Stimulated activated CD8-positive, alpha-beta memory T cell treated with anti-CD3 and anti-CD28 coated beads, Interleukin-4, amount 100 ng/mL, for 1 hour (primary cell): ENCODE measurements around the gene FASLG.
"Not testable (repeated sequence)": the region's sequence is repeated elsewhere in the genome, so short reads cannot be mapped to it uniquely, and the experiment has no call there.

ENCODE experiments used
- DNase-seq, 2 donors: peaks; one replicate each; pipeline ENCODE4 v3.0.0-alpha.2; 2020; ENCODE audit warnings: low read depth in 2 of 2, low spot score in 1 of 2

The FASLG gene

DNA sequence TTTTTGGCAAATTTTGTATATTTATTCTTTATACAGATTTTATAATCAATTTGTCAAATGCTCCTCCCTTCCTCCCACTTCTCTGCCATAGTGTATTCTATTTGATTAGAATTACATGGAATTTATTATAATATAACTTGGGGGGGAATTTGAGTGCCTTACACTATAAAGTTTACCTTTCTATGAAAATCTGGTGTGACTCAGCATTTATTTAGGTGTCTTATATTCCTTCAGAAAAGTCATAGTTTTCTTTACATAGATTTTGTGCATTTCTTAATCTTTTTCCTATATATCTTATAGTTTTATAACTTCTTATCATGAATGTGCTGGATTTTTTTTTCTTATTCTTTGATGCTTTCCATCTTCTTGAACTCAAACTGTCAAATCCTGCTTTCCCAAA lies 21.3 kb downstream of the FASLG start:
- DNase-seq = no peak

DNA sequence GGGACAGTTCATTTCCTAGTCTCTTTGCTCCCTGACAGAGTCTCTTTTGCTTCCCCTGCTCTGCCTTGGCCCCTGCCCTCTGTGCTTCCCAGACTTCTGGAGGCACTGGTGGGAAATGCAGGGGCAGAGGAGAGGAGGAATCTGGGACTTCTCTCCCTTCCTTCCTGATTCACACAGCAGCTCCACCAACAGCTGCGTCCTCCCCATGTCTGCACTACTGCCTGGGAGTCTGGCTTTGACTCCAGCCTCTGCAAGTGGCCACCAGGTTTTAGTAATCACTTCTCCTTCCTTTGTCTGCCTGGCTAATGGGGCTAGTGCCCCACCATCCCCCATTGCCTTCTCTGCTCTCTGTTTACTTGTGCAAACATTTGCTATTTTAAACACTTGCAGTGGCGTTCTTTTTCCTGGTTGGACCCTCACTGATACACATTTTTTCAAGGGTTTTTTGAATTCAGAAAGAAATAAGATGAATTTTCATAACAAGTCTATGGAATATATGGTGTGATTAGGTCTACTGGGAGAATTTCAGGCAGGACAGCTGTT lies 21.9 kb downstream of the FASLG start:
- DNase-seq = no peak

DNA sequence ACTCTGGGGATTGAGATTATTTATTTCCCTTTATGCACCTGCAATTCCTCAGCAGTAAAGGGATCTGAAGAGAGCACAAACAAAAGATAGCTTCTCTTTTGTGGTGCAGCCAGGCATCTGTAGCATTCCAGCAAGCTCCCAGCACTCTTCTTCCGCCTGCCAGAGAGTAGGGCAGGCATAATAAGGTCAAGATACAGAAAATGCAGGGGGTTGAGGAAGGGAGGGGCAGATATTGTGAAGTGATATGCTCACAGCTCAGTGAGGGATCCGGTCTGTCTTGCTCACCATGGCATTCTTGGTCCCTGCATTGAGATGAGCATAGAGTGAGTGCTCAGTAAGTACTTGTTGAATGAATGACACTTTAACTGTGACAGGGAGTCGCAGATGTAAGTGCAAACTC lies 23.9 kb downstream of the FASLG start:
- DNase-seq = no peak

DNA sequence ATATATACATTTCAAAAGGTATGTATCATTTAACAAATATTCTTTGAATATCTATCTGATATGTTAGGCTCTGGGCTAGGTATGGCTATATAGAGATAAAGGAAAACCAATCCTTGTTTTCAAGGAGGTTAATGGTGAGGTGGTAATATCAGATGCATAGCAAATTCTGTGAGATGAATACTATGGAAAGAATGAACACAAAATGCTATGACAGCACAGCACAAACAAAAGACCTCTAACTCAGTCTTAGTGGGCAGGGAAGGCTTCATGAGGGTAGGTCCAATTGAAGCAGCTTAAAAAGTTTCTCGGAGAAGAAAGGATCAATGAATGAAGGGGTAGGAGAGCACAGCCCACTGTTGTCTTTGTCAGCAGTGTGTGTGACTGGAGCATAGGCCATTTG lies 27.2 kb downstream of the FASLG start:
- no peak for DNase-seq

DNA sequence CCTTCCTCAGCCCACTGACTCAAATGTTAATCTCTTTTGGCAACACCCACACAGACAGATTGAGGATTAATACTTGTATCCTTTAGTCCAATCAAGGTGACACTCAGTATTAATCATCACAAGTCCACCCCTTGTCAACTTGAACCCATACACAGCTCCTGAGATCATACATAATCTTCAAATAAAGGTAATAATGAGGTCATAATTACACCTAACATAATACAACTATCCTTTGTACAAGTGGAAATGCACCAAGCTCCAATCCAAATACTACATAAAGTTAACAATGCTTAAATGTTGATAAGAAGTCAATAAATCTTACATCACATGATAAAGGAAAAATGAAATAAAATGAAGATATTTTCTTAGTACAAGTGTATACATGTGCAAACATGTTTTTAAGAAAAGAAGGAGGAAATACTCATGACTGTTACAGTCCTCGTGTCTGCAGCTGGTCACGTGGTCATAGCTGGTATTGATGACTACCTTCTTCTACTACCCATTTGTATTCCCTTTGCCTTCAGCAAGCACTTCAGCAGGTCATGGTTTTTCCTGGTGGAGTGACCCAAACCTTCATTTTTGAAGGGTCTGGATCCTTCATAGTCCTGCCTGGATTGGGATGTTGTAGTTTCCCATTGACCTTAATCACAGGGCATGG lies 29.7 kb downstream of the FASLG start:
- not testable (repeated sequence) for DNase-seq

DNA sequence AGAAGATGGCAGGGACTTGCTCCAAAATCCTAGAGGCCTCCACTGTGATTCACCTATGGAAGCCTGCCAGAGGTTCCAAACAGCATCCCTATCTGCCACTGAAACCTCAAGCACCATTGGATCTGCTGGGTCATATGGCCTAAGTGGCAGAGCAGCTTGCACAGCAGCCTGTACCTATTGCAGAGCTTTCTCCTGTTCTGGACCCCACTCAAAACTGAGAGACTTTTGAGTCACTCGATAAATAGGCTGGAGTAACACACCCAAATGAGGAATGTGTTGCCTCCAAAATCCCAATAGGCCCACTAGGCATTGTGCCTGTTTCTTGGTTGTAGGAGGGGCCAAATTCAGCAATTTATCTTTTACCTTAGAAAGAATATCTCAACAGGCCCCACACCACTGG lies 32.0 kb downstream of the FASLG start:
- not testable (repeated sequence) for DNase-seq

DNA sequence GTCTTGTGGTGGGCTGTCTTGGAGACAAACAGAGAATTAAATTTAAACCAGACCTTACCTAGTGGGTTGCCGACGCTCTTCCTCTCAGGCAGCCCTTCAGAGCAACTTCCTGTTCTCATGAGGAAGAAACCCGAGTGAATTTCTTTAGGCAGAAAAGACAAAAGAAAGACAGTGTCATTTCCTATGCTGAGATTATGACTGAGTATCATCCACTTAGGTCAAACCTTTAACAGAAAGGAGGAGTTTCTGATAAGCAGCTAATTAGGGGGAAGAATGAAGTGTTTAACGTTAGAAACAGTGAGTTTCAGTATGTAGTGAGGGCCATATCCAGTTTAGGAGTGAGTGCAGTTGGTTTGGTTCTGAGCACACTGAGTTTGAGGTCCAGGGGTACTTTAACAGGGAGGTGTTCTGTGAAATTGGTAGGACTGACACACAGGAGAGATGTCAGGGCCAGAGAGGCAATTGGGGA lies 38.7 kb downstream of the FASLG start:
- no peak for DNase-seq

DNA sequence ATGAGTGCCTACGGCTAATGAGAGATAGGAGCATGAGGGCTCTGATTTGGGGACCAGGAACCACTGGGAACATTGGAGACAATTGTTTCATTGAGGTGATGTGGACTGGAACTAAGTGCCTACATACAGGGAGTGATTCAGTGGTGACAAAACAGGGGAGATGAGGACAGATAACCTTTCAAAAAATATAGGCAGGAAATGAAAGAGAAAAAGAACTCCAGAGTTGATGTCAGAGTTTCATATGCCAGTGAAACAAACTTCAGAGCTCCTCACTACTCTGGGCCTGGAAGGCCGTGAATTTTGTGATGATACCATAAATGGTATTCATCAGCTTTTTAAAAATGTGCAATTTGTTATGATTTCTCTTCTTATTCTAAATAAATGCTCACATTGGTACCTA lies 39.3 kb downstream of the FASLG start:
- DNase-seq = no peak

DNA sequence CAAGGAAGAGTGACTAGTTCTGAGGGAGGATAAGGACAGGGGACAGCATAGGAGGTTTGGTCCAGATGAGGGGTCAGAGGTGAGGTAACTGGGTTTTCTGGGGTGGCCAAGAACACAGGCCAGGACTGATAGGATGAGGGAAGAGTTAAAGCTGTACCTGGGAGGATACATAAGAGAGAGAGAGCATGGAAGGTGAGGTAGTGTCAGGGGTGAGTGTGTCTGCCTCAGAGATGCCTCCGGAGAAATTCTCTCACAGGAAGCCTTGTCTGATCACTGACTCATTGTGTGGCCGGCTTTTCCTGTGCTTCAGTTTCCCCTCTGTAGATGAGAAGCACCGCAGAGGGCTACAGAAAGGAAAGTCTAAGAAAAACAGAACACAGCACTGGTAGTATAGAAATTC lies 40.2 kb downstream of the FASLG start:
- DNase-seq = peak in 1 of 2 donors; percentile 67

DNA sequence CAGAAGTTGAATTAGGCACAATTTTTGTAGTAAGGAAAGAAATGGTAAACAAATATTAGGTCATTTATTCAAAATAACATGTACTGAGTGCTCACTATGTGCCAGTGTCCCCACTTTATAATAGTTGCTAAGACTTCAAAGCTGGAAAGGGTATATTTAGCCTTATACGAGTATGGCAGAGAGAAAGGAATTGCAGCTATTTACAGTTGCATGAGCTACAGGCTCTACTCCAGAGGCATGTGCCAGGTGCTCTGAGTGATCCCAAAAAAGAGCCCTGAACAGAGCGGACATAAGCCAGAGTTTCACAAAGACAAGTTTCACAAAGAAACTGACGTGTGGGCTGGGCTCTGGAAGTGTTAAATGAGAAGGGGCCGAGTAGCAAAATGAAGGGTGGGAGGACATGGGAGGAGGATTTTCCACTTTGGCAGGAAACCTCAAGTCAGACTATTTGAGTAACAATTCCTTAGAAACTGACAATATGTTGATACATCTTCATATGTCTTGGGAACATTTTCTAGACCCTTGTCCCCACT lies 40.9 kb downstream of the FASLG start:
- DNase-seq = no peak

DNA sequence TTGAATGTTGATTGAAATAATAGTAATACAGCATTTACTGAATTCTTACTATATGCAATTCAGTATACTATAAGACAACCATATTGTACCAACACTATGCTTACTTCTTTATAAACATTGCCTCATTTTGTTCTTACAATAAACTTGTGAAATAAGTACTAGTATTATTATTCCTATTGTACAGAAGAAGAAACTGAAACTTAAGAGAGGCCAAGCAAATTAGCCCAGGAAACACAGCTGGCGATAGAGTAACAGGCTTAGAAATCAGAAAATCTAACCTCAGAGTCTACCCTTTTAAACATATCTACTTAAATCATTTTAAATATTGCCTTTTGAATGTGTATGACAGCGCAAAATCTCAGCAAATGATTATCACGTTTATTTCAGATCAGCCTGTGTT lies 41.7 kb downstream of the FASLG start:
- no peak for DNase-seq

DNA sequence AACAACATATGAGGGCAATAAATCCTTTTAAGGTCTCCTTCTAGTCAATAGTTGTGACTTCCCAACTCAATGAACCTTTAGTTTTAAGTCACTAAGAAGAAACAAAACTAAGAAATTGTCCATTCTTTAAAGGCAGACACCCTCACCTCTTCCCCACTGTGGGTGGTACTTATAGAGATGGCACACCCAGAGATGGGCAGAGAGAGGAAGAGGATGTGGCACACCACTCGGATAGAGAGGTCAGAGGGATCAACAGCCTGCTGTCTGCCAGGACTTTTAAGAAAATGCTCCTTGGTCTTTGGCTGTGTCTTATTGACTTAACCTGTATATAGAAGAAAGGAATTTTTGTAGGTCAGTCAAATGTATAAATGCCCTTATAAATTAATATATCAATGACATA lies 45.1 kb downstream of the FASLG start:
- no peak for DNase-seq

DNA sequence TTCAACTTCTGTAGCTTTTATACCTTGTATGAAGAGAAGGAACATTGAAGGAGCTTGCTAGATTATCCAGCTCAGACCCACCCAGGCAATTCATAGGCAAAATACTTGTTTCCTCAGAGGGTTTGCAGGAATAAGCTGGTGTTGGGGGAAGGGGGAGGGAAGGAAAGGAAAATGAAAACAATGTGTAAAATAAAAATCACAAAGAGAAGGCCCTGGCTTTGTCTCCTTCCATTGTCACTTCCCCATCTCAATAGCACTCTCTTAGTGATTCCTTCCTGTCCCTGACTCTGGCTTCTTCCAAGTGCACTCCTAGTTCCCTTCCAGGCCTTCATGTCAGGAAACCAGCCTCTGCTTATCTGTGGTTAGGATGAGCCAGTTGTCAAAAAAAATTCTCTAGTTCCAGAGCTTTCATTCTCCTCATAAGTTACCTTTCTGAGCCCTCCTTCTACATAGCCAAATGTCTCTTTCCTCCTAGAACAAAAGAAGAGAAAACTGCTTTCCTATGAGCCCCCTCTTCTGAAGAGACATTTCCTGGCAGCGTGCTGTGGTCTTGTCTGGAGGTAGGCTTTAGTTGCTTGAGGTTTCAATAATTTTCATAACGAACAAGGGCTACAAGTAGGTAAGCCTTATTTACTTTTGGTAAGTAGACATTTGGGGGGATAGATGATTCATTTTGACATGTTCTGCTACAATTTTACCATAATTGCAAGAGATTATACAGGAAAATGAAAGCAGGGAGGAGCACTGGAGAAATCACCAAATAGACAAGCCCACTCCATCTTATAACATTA lies 45.7 kb downstream of the FASLG start:
- no peak for DNase-seq

DNA sequence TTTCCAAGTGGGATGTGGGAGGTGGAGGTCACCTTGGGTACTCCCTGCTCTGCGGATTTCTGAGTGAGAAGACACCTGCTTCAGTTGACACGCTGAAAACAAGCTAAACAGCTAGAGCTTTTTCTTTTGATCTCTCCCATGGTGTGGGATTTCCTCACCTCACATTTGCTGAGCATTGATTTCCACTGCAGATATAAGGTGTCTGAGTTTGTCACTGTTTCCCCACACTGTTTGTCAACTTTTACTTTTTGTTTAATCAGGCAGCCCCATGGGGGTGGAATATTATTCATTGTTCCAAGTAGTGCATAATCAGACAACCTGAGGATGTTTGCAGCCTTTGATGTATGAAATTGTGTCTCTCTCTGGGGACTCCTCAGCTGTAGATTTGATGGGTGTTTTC lies 49.5 kb downstream of the FASLG start:
- DNase-seq = peak in 1 of 2 donors; percentile 30

DNA sequence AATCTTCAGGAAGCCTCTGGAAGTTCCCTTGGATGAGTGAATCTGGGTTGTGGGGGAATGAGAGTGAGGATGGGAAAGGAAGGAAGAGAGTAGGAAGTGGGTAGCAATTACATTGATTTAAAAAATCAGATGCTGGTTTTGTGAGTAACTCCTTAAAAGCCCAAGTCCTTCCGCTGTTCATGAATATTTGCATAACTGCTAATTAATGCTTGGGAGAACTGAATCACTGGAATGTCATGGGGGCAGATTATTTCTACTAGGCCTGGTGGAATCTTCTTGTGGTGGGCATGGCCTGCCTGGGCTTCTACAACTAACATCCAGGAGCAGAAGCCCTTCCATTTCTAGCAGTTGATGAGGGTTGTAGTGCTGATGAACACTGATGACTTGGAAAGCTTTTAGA lies 52.7 kb downstream of the FASLG start:
- DNase-seq = no peak

DNA sequence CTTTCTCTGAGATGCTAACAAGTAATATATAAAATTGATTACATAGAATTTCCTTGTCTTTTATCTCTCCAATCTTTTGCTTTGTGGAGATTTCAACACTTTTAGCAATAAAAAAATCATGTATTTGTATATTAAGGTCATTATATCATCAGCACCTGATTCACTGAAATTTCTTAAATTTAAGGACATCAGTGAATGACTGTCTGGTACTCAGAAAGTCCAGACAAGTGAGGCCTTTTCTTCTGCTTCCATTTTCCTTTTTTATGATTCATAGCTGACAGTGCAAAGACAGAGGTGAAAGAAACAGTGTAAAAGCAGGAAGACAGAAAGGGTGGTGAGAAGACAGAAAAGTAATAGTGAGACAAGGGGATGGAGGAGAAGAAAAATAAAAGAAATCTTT lies 54.6 kb downstream of the FASLG start:
- DNase-seq = no peak
